AG08395 (cell line): ENCODE measurements around the gene HPS4.
"Not testable (repeated sequence)": the region's sequence is repeated elsewhere in the genome, so short reads cannot be mapped to it uniquely, and the experiment has no call there.

Experiments
- DNase-seq: peaks from one replicate; pipeline ENCODE4 v3.0.0; 2012; ENCODE audit warnings: mixed read lengths, low spot score

The HPS4 gene

DNA sequence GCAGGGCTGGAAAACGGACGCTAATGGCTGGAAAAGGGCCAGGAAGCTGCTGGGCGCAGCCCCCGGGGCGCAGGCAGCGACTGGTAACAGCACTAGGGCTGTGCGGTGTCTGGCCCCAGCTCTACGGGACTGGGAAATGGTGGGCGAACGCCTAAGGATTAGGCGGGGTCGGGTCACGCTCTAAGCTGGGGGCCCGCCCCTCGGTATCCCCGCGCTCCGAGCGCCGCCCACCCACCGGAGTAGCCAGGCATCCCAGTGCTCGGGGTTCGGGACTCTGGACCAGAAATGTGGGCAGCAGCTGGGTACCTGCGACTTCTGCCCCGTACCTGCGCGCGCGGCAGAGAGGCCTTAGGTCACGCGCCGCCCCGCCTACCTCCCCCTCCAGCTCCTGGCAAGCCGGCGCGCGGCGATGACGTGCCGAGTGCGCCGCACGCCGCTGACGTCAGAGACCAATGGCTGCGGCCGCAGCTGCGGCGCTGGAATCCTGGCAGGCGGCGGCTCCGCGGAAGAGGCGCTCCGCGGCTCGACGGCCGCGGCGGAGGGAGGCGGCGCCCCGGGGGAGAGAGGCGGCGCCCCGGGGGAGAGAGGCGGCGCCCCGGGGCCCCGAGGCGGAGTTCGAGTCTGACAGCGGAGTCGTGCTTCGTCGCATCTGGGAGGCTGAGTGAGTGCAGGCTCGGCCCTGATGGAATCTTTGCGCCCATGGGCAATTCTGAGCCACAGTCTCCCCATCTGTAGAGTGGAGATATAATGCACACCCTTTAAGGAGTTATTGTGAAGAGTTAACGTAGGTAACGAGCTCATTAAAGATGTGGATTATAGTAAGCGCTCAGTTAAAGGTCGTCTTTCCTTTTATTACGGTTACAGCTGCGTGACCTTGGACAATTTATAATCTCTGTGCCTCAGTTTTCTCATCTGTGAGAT, at the start of gene HPS4, which contains the start of gene SRRD:
Gene HPS4, minus strand, starts transcription at position 345 of the 921 bp plus-strand sequence. CDS start 2,021 bp downstream, outside the sequence.
Gene SRRD, plus strand, starts transcription at position 439 of the 921 bp plus-strand sequence. Its CDS starts 14 bp downstream, at position 453.
- DNase-seq, result peak; percentile 97

DNA sequence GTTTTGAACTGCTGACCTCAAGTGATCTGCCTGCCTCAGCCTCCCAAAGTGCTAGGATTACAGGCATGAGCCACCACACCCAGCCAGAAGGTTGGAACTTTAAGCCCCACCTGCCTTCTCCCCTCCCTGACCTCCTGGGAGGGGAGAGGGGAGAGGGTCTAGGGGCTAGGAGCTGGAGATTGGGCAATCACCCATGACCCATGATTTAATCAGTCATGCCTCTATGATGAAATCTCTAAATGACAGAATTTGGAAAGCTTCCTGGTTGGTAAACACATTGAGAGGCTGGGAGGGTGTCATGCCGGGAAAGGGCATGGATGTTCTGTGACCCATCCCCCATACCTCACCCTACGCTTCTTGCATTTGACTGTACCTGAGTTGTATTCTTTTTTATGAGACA, 45.8 kb upstream of the HPS4 start:
- DNase-seq, result peak; percentile 25

DNA sequence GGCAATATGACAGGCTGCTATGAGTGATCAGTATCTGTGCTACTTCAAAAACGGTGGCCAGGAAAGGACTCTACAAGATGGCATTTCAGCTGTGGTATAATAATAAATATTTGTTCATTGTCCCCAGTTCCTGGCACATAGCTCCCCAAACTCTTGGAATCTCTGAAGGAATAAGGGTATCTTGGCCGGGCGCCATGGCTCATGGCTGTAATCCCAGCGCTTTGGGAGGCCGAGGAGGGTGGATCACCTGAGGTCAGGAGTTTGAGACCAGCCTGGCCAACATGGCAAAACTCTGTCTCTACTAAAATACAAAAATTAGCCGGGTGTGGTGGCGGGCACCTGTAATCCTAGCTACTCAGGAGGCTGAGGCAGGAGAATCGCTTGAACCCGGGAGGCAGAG, 44.9 kb upstream of the HPS4 start:
- not testable (repeated sequence) for DNase-seq

DNA sequence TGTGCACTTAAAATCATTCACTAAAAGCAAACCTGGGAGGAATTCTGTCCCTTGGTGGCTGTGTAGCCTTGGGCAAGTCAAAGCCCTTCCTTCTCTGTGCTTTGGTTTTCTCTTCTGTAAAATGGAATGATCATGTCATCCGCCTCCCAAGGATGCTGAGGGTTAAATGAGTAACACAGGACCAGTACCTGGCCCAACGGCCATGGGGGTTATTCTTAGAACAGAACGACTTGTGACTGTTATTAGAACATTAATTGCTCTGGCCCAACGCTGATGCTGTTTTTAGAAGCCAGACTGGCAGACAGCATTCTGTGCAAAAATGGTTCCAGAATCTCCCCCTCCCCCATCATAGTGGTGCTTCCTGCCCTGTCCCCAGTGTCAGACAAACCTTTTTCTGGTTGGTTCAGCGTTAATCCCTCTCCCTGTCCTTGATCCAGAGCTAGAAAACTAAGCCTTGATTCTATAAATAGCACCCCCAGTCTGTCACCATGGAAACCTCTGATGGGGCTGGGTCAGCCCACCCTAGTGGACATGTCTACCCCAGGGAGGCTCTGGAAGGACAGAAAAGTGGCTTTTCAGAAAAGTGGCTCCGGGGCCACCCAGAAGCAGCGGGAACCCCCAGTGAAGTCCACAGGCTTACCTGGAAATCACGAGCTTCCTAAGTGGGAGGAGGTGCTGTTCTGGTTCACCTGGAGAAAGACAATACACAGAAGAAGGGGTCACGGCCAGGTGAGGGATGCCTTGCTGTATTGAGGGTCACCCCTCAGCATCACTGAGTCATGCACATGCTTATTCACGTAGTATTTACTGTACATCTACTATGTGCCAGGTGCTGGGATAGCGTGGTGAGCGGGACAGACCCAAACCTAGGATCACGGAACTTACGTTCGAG, 44.2 kb upstream of the HPS4 start:
- no peak for DNase-seq

DNA sequence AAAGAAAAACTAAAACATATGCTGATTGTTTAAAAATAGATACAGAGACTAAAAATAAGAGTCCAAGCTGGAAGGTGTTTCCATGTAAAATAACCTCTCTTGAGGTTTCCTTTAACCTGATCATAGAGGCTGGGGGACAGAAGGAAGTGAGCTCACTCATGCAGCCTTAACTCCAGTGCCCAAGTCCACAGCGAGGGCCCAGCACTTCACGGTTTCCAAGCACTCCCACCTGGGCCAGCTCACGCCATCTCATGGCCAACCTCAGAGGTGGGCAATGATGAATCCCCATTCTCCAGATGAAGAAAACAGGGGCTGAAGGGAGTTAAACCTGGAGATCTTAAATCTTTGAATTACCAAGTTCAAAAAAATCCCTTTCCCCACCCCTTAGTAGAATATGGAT, 43.6 kb upstream of the HPS4 start:
- no peak for DNase-seq

DNA sequence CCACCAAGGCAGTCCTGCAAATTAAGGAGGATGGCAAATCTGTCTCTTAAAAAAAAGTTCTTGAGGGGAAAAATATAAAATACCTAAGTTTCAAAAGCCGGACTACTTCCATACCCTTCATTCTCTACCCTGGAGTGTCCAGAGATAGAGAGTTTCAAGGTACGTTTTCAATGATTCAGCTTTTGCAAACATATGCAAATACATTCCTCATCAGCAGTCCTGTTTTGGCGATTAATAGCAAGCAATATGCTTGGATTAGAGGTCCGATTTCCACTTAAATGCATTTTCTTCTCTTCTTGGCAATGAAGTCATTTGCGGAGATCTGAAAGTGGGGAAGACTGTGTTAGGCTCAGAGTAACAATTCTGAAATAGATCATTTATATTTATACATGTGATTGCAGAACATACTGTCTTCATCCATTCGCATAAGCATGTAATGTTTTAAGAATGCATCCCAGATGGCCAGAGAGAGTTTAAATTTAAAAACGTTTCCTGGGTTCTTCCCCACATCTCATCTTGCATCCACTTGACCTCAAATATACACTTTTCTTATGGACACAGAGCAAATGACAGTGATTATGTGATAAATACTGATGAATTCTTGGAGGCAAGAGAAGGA, 42.5 kb upstream of the HPS4 start:
- no peak for DNase-seq

DNA sequence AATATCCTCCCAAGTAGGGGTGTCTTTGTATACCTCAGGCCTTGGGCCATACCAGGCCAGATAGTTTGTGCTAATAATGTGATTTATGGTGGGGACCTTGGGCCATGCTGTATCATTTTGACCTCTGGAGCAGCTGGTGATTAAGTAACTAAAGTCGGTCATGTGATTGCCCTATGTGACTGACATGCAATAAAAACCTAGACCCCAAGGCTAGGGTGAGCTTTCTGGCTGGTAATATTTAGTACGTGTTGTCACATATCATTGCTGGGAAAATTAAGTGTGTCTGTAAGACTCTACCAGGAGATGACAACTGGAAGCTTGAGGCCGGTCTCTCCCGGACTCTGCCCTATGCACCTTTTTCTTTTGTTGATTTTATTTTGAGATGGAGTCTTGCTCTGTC, 41.3 kb upstream of the HPS4 start:
- DNase-seq, result no peak

DNA sequence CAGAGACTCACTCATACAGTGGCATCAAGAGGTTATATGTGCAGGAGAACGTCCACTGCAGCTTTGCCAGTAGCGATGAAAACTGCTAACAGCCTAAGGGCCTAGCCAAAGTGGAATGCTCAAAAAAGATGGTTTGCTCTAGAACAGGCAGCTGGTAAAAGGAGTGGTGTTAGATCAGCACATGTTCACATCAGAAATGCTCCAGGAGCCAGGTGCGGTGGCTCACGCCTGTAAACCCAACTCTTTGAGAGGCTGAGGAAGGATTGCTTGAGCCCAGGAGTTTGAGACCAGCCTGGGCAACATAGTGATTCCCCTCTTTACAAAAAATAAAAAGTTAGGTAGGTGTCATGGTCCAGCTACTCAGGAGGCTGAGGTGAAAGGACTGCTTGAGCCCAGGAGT, 39.0 kb upstream of the HPS4 start:
- DNase-seq, result no peak

DNA sequence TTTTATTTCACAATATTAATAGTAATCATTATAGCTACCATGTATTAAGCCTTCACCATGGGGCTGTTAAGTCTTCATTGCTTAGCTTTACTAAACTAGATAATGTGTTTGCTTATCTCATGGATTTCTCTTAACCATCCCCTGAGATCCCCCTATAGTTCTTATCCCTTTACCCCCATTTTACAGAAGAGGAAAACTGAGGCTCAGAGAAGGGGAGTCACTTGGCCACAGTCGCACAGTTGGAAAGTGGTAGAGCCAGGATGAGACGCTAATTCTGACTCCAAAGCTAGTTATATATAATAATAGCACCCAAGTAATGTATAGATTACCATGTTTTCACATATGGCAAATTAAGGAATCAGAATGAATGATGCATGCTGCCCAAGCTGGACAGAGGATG, 38.4 kb upstream of the HPS4 start:
- no peak for DNase-seq

DNA sequence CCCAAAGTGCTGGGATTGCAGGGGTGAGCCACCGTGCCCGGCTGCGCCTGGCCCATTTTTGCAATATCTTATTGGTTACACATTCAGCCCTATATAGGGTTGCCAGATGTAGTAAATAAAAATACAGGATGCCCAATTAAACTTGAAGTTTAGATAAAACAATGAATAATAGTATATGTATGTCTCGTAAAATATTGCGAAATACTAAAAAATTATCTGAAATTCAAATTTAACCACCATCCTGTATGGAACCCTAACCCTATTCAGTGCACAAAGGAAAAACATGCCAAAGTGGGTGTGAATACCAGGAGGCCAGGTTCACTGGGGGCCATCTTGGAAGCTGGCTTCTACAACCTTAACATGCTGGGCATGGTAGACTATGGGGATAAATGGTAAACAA, 33.8 kb upstream of the HPS4 start:
- DNase-seq, result no peak

DNA sequence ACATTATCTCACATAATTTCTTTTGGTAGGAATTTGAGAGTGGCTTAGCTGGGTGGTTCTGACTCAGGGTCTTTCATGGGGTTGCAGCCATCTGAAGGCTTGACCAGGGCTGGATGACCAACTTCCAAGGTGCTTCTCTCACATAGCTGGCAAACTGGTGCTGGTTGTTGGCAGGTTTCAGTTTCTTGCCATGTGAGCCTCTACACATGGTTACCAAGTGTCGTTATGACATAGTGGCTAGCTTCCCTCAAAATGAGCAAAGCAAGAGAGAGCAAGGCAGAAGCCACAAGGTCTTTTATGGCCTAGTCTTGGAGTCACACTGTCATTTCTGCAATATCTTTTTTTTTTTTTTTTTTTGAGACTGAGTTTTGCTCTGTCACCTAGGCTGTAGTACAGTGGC, 32.9 kb upstream of the HPS4 start:
- no peak for DNase-seq

DNA sequence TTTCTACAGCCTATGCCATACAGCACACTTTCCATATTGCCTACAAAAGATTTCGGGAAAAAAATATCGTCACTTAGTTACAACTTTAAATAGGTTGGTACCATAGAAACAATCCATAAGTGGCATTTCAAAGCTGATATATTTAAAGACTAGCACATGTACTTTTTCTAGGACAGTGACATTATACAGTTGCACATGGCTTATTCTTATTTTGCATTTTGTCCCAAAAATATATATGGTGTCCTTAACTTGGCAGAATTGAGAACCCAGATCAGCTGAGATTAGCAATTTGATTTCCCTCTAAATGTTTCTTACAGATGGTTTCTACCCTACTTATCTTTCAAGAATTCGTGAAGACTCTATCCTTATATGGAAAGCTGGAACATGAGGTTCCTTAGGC, 32.3 kb upstream of the HPS4 start:
- no peak for DNase-seq

DNA sequence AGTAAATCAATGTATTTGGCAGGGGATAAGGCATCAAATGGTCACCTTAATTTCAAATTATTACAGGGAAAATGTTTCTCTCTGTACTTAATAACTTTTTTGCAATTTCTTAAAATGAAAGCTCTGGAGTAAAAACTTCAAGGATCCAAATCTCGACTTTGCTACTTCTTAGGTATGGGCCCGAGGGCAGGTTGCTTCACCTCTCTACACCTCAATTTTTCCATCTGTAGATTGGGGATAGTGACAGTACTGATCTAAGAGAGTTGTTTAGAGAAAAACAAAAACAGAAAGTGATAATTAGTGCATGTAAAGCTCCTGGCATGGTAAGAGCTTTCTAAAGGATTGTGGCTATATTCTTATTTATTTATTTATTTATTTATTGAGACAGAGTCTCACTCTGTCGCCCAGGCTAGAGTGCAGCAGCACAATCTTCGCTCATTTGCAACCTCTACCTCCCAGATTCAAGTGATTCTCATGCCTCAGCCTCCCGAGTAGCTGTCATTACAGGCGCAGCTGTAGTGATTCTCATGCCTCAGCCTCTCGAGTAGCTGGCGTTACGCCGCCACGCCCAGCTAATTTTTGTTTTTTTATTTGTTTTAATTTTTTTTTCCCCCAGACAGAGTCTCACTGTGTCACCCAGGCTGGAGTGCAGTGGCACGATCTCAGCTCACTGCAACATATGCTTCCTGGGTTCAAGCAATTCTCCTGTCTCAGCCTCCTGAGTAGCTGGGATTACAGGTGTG, 31.0 kb upstream of the HPS4 start:
- DNase-seq, result no peak

DNA sequence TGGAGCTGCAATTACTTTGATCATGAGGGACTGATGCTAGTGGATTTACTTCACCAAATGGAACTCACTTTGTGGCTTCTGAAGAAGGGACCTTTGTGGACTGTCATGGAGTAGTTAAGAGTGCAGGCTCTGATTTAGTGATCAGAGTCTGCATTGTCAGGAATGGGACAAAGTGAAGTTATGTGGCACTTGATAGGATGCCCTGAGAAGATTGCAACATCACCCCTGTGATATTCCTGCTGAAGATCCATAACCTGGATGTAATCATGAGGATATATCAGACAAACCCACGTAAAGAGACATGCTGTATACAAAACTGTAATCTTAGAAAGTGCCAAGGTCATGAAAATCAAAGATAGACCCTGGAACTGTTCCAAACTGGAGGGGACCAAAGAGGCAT, 30.3 kb upstream of the HPS4 start:
- no peak for DNase-seq

DNA sequence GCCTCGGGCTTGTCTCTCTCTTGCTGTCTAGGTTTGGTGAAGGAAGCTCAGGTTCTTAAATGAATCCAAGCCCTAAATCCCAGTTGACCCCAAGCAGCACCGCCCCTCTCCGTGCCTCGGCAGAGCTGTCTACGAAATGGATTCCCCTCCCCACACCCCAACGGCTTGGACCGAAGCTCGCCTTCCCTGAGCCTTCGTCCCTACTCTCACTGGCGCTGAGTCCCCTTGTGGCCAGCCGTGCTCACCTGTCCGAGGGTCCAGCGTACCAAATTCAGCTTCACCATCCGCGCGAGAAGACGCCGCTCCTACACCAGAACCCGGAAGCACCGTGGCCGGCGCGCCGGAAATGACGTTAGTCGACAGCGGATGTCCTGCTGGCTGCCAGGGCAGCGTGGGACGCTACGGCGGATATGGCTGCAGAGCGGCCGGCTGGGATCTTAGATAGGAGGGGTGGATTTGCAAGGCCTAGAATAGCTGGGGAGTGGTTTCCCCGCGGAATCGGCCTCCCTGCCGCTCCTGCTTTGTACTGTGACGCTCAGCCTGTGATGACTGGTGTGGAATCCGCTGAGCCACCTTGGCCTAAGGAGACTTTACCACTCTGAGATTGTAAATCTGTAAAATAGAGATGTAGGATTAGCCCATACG, 28.7 kb upstream of the HPS4 start, which contains the start of gene TFIP11:
Gene TFIP11, minus strand, starts transcription at position 325 of the 645 bp plus-strand sequence. CDS start 2,201 bp downstream, outside the sequence.
- DNase-seq, result peak; percentile 97

DNA sequence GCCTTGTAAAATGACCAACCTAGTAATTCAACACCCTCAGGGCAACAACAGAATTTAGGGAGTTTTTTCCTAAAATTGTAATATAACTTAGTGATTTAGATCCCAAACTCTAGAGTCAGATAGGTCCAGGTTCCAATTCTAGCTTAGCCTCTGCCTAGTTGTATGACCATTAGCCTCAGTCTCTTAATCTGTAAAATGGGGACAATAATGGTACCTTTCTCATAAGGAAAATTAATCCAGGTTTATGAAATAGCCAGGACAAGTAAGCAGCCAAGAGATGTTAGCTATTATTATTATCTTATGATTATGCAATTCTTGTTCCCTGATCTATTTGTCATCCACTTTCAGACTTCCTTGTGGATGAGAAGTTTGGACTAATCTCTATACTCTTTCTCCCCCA, 24.6 kb upstream of the HPS4 start:
- DNase-seq, result no peak

DNA sequence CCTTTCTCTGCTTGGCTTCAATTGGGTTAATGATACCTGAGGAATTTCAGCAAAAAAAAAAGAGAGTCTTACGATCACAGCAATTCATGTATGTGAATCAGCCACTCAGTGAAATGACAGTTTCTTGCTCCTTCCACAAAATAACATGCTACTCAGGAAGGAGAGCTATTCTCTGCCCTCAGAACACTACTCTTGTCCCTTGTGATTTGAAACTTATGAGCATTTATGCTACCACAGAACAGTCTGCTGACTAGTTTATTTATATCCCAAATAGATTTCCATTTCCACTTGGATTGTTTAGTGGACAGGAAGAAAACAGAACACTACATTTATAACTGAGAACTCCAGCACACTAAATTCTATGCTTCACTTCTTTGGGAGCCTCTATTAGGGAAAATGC, 20.2 kb upstream of the HPS4 start:
- DNase-seq, result no peak

DNA sequence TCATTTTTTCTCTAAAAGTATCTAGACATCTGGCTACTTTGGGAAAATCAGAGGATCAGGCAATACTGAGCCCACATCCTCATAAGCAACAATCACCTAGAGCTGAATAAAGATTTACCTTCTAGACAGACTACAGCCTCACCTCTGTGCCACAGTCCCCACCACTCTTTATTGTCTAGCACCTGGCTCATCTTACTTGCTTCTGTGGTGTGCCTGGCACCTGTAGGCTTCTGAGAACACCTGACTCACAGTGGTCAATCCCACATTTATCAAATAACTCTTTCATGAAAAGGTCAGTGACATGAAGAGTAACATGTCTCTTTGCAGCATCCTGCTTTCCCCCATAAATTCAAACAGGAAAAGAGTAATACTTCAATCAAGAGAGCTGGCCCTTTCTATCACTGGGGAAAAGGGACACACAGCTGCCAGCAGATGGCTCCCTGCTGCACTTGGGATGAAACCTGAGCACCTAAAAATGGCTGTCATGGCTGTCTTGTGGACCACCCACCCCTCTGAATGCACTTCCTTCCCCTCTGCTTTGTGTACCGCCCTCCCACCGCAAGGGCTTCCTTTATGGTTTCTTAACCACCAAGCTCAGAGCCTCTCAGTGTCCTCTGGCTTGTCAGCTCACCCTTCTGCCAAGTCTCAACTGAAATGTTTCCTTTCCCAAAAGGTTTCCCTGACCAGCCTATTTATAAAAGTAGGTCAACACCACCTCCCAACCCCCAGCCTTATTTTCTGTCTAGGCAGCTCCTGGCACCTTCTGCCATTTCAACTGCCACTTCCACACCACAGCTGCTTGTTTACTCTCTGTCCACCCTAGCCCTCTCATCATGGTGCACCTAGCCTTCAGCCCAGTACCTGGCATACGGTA, 19.3 kb upstream of the HPS4 start:
- DNase-seq, result peak; percentile 53

DNA sequence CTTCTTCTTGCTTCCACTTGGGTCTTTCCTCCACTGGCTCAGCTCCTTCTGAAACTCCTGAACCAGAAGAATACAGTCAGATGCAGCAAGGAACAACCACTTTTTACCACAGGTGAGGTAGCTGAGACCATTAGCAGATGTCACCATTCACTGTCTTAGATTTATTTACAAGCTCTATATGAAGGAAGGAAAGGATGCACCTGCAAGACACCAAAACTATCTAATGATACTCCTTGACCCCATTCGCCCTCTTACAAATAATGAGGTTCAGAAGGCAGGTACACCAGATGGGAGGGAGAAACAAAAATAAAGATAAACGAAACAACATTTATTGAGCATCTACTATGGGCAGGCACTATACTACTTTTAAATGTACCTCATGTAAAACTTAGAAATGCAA, 18.4 kb upstream of the HPS4 start:
- DNase-seq, result no peak

DNA sequence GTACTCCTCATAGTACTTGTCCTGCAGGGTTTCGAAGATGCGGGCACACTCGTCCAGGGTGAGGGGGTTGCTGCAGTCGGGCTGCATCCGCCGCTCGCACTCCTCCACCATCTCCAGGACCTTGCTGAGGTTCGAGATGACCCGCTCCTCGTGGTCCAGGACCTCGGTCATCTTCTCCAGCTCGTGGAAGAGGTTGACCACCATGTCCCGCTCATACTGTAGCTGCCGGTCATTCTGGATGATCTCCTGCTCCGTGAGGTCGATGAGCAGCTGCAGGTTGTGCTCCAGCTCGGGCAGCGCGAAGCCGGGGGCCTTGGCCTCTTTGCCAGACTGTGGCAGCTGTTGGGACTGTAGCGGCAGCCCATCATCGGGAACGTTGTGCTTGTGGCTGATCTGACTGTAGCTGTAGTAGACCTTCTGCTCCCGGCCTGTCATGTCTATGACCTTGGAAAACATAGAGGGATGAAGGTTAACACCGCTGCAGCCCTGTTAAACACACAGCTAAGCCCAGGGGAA, 15.7 kb upstream of the HPS4 start:
- no peak for DNase-seq
